HUES6 (cell line): Measurements from ENCODE around the gene ROBO3.
A peak's percentile ranks its signal among the peaks of the same experiment; 100 is the strongest.

Experiments
- H3K27ac ChIP-seq: 2 replicates; pipeline ENCODE4 v1.7.0; 2013; ENCODE audit warnings: low read depth, mild to moderate bottlenecking, low read length, inconsistent platforms
- H3K27me3 ChIP-seq: 2 replicates; pipeline ENCODE4 v1.6.1; 2013; ENCODE audit warnings: low read length; ENCODE audit not compliant: control insufficient read depth, insufficient read depth
- H3K36me3 ChIP-seq: 2 replicates; pipeline ENCODE4 v1.6.1; 2013; ENCODE audit warnings: low read length; ENCODE audit not compliant: control insufficient read depth, insufficient read depth
- H3K4me1 ChIP-seq: 2 replicates; pipeline ENCODE4 v1.6.1; 2013; ENCODE audit warnings: low read length; ENCODE audit not compliant: control insufficient read depth, insufficient read depth
- H3K4me3 ChIP-seq: 2 replicates; pipeline ENCODE4 v1.5.1; 2013; ENCODE audit warnings: low read depth, low read length
- H3K9ac ChIP-seq: one replicate; pipeline ENCODE4 v1.6.1; 2013; ENCODE audit warnings: mild to moderate bottlenecking, low read length
- H3K9me3 ChIP-seq: 2 replicates; pipeline ENCODE4 v1.6.1; 2013; ENCODE audit warnings: low read depth, low read length; ENCODE audit not compliant: control insufficient read depth, insufficient read depth

The ROBO3 gene

DNA sequence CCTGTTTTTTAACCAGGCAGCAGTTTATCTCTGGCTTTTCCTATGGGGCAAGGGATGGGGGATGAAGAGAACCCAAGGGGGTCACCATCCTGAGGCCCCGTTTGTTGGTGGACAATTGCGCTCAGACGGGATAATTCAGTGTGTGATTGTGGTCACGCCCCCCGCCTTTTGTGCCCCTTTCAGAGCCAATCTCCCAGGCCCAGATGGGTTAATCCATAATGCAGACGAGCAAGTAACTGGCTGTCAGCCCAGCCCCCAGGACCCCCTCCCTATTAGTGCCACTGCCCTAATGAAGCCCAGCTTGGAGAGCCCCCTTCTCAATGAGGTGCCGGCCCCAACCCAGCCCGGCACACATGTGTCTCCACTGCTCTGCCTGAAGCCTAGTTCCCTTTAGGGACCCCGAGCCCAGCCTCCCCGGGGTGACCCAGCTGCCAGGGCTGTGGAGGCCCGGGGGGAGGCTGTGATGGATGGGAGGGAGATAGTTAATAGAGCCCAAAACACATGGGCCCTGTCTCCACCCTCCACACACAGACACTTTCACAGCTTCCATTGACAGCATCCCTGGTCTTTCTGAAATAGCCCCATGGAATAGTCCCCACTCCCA, 19.1 kb upstream of the ROBO3 start:
- no peak overlapping the region for H3K27ac ChIP-seq
- H3K36me3 ChIP-seq = no peaks in the 10 kb centered on the region
- H3K9me3 ChIP-seq = no peaks in the 10 kb centered on the region
- H3K4me1 ChIP-seq = peaks cover 3% of the 10 kb centered on the region
- H3K9ac ChIP-seq = no peak overlapping the region
- H3K4me3 ChIP-seq = no peak overlapping the region
- H3K27me3 ChIP-seq = peaks cover 100% of the 10 kb centered on the region

DNA sequence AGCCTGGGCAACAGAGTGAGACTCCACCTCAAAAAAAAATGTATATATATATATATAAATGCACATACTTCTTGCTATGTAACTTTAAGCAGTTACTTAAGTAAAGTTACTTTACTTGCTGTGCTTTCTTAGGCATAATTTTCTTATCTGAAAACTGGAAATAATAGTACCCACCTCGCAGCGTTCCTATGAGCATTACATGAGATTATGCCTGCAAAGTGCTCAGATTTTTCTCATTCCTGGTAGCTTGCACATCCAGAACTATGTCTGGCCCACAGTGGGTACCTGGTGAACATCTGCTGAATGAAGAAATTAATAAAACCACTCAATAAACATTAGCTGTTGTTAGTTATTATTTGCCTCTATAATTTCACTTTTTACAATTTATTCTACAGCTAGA, 6.1 kb upstream of the ROBO3 start:
- Histone ChIP-seq H3K9me3 (no peaks in the 10 kb centered on the region), H3K9ac (no peak overlapping the region), H3K27ac (no peak overlapping the region), H3K27me3 (peaks cover 96% of the 10 kb centered on the region), H3K36me3 (no peaks in the 10 kb centered on the region), H3K4me3 (no peak overlapping the region), H3K4me1 (peaks cover 8% of the 10 kb centered on the region)

DNA sequence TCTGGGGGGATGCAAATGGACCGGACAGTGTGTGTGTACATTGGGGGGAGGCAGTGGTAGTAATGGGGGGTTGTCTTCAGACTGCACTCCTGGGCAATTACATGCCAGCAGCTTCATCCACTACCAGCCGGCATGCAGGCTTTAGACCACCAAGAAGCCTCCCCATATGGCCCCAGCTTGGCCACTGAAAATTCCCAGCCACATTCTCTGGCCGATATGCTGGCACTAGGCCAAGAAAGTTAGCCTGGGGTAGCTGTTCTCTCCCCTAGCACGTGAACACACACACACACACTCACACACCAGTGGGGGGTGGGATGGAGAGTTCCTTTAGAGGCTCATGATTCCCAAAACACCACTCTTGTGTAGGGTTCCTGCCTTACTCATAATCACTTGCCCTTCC, 3.6 kb upstream of the ROBO3 start:
- Histone ChIP-seq H3K36me3 (no peaks in the 10 kb centered on the region), H3K4me3 (no peak overlapping the region), H3K27me3 (peaks cover 96% of the 10 kb centered on the region), H3K9ac (no peak overlapping the region), H3K4me1 (peaks cover 25% of the 10 kb centered on the region), H3K27ac (no peak overlapping the region), H3K9me3 (no peaks in the 10 kb centered on the region)

DNA sequence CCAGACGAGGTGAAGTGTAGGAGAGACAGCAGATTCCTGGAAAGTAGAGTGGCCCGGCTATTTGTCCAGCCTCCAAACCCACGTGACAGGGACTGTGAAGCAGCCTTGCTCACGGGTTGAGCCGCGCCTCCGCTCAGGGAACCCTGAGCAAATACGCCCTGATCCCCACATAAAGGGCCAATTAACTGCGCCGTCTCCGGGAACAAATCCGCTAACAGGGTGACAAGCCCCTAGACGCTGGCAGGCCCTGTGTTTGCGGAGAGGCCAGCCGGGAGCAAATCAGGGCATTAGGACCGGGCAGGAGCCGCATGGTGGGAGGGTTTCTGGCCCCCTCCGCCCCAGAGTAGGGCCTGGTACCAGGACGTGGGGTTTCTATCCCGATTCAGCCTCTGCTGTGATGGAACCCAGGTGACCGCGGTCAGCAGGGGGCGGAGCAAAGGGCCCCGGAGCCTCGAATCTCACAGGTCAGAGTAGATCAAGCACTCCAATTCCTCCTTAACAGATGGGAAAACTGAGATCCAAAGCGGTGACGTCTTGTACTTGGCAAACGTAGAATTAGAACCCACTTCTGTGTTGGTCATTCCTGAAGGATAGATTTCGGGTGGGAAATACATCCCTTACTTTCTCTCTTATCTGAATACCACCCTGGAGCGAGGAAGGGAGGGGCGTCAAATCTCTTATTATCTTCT, 2.0 kb upstream of the ROBO3 start:
- Histone ChIP-seq H3K27ac (no peak overlapping the region), H3K27me3 (peaks cover 100% of the 10 kb centered on the region), H3K4me1 (peaks cover 31% of the 10 kb centered on the region), H3K9ac (no peak overlapping the region), H3K9me3 (no peaks in the 10 kb centered on the region), H3K36me3 (no peaks in the 10 kb centered on the region), H3K4me3 (peak overlapping the region; percentile 40)

DNA sequence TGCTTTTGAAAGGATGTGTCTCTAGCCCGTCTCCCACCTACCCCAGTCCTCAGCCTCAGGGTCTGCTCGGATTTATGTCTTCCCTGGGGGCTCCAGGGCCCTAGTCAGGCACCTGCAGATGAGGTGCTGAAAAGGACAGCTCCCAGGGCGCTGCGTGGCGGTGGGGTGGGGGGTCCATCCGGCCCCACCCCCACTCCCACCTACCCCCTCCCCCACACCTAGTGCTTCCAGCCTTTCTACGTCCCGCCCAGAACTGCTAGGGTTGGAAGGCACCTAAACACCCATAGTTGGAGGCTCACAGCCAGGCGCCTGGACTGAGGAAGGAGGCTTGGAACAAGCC, 1.4 kb upstream of the ROBO3 start:
- Histone ChIP-seq H3K4me3 (no peak overlapping the region), H3K9me3 (no peaks in the 10 kb centered on the region), H3K9ac (no peak overlapping the region), H3K27ac (no peak overlapping the region), H3K4me1 (peaks cover 31% of the 10 kb centered on the region), H3K36me3 (no peaks in the 10 kb centered on the region), H3K27me3 (peaks cover 100% of the 10 kb centered on the region)

DNA sequence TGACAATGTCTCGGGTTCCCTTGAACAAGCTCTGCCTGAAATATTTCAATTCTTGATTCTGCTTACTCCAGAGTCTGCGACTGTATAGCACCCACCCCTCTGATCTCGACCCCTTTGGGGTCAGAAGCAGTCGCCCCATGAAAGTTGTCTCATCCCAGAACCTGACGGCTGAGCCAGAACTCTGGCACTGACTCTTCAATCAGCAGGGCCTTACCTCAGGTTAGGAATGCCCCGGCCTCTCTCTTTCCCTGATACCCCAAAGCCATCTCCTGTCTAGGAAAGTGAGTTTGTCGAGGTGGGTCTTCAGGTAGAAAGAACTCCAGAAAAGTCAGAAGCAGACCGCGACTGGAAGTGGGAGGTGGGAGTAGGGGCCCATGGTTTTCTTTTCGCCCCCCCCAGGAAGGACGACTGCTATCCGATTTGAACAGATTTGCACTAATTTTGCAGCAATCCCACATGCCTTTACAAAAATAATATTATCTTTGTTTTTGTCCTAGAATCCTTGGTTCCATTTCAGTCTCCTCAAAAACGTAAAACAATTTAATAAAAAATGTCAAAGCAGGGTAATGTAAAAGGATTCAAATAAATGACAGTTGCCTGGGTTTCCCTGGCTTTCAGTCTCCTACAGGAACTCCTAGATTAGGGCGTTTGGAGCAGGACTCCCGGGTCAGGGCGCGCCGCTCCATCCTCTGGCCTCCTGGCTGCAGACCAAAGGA, 898 bp upstream of the ROBO3 start:
- Histone ChIP-seq H3K36me3 (no peaks in the 10 kb centered on the region), H3K4me1 (peaks cover 31% of the 10 kb centered on the region), H3K4me3 (no peak overlapping the region), H3K9me3 (no peaks in the 10 kb centered on the region), H3K27ac (no peak overlapping the region), H3K27me3 (peaks cover 100% of the 10 kb centered on the region), H3K9ac (no peak overlapping the region)

DNA sequence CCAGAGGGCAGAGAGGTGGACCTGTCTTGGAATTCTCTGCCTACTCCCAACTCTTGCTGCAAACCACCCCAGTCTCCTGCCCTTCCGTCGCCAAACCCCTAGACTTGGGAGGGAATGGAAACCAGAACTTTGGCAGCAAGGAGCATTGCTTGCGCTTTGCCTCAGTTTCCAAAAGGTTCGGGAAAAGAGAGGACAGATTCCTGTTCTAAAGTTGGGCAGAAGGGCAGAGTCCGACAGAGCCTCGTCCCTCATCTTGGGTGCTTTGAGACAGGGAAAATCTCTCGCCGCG, 396 bp upstream of the ROBO3 start:
- H3K4me1 ChIP-seq = peaks cover 31% of the 10 kb centered on the region
- peak overlapping the region; percentile 50; the same call in 1 of the 2 replicates for H3K4me3 ChIP-seq
- peaks cover 100% of the 10 kb centered on the region for H3K27me3 ChIP-seq
- no peaks in the 10 kb centered on the region for H3K9me3 ChIP-seq
- no peaks in the 10 kb centered on the region for H3K36me3 ChIP-seq
- H3K9ac ChIP-seq = no peak overlapping the region
- no peak overlapping the region for H3K27ac ChIP-seq

DNA sequence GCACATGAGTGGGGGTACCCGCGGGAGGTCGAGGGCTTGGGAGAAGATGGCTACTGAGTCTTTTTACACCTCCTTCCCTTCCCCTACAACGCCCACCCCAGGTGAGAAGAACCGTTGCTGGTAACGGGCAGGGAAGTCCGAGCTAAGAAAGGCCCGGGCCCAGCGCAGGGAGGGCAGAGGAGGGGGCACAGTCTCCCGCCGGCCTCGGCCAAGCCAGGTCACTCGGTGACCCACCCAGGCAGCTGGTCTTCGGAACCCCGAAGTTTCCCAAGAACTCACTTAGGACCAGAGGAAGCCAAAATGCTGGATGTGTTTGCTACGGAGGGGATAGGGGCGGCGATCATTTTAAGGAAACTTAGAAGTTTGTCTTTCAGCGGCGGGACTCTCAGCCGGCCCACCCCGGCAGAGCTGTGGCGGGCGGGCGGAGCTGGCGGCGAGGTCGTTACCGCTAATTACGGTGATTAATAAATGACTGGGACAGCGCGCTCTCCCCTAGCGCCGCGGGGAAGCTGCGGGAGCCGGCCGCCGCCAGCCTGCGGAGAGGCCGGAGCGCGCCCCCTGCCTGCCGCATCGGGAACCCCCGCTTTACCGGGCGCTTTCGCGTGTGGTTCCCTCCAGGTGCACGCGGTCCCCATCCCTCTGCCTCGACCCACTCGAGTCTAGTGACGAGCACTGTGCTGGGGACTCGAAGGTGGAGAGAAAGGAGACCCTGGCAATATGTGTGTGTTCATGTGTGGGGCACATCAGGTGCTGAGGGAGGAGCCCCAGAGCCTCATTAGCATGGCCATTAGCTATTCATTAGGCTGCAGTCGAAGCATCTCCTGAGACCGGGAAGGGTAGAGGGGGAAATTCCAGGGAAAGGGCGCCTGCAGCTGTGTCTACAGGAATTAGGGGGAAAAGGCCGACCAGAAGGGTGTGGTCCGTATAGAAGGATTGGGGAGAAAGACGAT, 945 bp downstream of the ROBO3 start:
- Histone ChIP-seq H3K9me3 (no peaks in the 10 kb centered on the region), H3K4me1 (peaks cover 31% of the 10 kb centered on the region), H3K9ac (no peak overlapping the region), H3K4me3 (peak overlapping the region; percentile 50), H3K27me3 (peaks cover 100% of the 10 kb centered on the region), H3K27ac (no peak overlapping the region), H3K36me3 (no peaks in the 10 kb centered on the region)

DNA sequence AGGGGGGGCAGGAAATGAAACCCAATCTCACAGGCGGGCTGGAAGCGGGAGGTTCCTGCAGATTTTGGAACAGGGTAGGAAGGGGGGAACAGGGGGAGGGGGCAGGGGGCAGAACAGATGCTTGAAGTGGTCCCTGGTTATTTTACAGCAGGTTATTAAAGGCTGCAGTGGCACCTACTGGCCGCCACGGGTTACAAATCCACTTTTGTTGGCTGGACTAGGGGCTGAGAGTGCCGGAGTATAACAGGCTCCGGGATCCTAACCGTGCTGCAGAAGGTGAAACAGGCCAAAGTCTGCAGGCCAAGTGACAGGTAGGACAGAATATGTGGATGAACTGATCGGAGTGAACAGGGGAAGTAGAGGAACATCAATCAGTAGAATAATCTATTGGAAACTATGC, 2.5 kb downstream of the ROBO3 start:
- no peak overlapping the region for H3K9ac ChIP-seq
- H3K27ac ChIP-seq = no peak overlapping the region
- H3K27me3 ChIP-seq = peaks cover 100% of the 10 kb centered on the region
- no peaks in the 10 kb centered on the region for H3K36me3 ChIP-seq
- H3K4me3 ChIP-seq = no peak overlapping the region
- peaks cover 31% of the 10 kb centered on the region for H3K4me1 ChIP-seq
- no peaks in the 10 kb centered on the region for H3K9me3 ChIP-seq

DNA sequence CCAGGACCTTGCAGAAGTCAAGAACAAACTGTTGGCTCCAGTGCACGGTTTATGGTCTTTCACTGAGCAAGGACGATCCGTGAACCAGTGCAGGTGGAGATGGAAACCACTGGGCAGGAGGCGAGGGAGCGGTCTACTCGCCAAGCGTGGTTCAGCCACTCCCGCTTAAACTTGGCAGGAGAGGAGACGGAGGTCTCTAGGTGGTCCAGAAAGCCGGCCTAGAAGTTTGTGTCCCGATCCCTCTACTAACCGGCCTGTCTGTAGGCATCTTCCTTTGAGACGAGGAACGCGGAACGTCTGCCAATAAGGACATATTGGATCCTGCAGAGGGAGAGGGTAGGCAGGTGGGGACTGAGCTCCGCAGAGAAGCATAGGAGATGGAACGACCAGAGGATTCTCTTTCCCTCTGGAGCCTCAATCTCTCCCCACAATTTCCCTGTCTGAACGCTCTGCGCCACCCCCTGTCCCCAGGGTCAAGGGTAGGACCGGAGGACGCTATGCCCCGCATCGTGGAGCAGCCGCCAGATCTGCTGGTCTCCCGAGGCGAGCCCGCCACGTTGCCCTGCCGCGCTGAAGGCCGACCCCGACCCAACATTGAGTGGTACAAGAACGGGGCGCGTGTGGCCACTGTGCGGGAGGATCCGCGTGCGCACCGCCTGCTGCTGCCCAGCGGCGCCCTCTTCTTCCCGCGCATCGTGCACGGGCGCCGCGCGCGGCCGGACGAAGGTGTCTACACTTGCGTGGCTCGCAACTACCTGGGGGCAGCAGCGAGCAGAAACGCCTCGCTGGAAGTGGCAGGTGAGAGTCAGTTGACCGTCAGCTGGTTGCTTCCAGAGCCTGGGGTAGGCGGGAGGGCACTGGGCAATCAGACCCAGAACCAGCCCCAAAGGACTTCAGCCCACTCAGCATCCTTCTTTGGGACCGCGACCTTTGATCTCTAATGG, 3.4 kb downstream of the ROBO3 start:
- Histone ChIP-seq H3K36me3 (no peaks in the 10 kb centered on the region), H3K9me3 (no peaks in the 10 kb centered on the region), H3K4me3 (peak overlapping the region; percentile 33), H3K9ac (no peak overlapping the region), H3K4me1 (peaks cover 23% of the 10 kb centered on the region), H3K27ac (no peak overlapping the region), H3K27me3 (peaks cover 100% of the 10 kb centered on the region)
